WERI-Rb-1 (cell line): Measurements from ENCODE around the gene TAS1R2.
"Not testable (repeated sequence)": the region's sequence is repeated elsewhere in the genome, so short reads cannot be mapped to it uniquely, and the experiment has no call there.

Experiments
- DNase-seq: peaks from one replicate; pipeline ENCODE4 v3.0.0-alpha.2; 2020
- H3K27ac ChIP-seq: fragments of 250-450 bp; sonication (Bioruptor Pico); 2 replicates; pipeline ENCODE4 v1.5.1; 2020; ENCODE audit warnings: mild to moderate bottlenecking, moderate library complexity
- H3K27me3 ChIP-seq: fragments of 250-450 bp; sonication (Bioruptor Pico); 2 replicates; pipeline ENCODE4 v1.5.1; 2021; ENCODE audit warnings: mild to moderate bottlenecking, low read depth, moderate library complexity; ENCODE audit not compliant: insufficient read depth, severe bottlenecking
- H3K36me3 ChIP-seq: fragments of 250-450 bp; sonication (Bioruptor Pico); 2 replicates; pipeline ENCODE4 v1.5.1; 2020; ENCODE audit warnings: mild to moderate bottlenecking, moderate library complexity
- H3K4me3 ChIP-seq: 2 replicates; pipeline ENCODE4 v1.5.1; 2011; ENCODE audit warnings: low read depth, mild to moderate bottlenecking, control low read depth, low read length
- H3K9me3 ChIP-seq: fragments of 250-450 bp; sonication (Bioruptor Pico); 2 replicates; pipeline ENCODE4 v1.5.1; 2021; ENCODE audit warnings: mild to moderate bottlenecking, moderate library complexity; ENCODE audit not compliant: severe bottlenecking
- TF ChIP-seq, protein P1 (sequence below): IDR thresholded peaks from 2 replicates; pipeline ENCODE4 v1.5.1; 2011; ENCODE audit warnings: low read depth, mild to moderate bottlenecking, control low read depth, inconsistent platforms, low read length

Gene TAS1R2

GRCh38 chr1:18870957-18871356 lies 11.5 kb upstream of the TAS1R2 start:
- DNase-seq, result no peak
- Histone ChIP-seq H3K9me3 (no peaks in the 10 kb centered on the region), H3K27me3 (peaks cover 3% of the 10 kb centered on the region), H3K4me3 (no peak overlapping the region), H3K27ac (no peak overlapping the region), H3K36me3 (no peaks in the 10 kb centered on the region)
- TF ChIP-seq, protein P1, sequence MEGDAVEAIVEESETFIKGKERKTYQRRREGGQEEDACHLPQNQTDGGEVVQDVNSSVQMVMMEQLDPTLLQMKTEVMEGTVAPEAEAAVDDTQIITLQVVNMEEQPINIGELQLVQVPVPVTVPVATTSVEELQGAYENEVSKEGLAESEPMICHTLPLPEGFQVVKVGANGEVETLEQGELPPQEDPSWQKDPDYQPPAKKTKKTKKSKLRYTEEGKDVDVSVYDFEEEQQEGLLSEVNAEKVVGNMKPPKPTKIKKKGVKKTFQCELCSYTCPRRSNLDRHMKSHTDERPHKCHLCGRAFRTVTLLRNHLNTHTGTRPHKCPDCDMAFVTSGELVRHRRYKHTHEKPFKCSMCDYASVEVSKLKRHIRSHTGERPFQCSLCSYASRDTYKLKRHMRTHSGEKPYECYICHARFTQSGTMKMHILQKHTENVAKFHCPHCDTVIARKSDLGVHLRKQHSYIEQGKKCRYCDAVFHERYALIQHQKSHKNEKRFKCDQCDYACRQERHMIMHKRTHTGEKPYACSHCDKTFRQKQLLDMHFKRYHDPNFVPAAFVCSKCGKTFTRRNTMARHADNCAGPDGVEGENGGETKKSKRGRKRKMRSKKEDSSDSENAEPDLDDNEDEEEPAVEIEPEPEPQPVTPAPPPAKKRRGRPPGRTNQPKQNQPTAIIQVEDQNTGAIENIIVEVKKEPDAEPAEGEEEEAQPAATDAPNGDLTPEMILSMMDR, result no peak

DNA sequence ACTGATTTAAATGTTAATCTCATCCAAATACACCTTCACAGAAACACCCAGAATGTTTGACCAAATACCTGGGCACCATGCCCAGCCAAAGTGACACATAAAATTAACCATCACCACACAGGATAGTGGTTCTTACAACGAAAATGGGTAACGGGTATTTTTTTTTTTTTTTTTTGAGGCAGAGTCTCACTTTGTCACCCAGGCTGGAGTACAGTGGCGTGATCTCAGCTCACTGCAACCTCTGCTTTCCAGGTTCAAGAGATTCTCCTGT lies 11.1 kb upstream of the TAS1R2 start:
- not testable (repeated sequence) for H3K4me3 ChIP-seq, H3K27me3 ChIP-seq, H3K36me3 ChIP-seq, DNase-seq, H3K27ac ChIP-seq, H3K9me3 ChIP-seq

DNA sequence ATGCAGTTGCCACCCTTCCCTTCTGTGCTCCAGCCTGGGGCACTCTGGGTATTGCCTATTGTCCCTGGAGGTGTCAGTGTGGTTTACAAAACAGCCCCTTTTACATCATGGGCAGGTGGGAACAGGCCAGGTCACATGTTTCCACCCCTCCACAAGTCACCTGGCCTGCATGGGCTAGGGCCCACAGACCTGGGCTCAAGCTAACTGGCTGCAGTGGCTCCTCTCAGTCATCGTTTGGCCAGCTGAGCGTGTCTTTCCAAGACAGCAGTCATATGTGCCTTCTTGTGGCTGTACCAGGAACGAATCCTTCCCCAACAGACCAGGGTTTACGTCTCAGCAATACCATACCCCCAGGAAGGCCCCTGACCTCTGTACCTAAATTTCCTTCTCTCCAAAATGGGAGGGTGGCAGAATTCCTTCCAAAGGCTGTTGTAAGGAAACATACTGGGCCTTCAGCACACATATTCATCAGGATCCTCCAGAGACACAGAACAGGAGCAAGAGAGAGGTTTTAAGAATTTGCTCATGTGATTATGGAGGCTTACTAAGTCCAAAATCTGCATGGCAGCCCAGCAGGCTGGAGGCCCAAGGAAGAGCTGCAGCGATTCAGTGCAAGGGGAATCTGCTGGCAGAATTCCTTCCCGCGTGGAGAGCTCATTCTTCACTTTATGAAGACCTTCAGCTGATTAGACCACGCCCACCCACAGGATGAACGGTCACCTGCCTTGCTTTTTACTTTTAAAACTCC lies 10.6 kb upstream of the TAS1R2 start:
- no peaks in the 10 kb centered on the region for H3K36me3 ChIP-seq
- no peak overlapping the region for H3K4me3 ChIP-seq
- TF ChIP-seq, protein P1, result no peak
- H3K9me3 ChIP-seq, result no peaks in the 10 kb centered on the region
- no peak for DNase-seq
- no peak overlapping the region for H3K27ac ChIP-seq
- H3K27me3 ChIP-seq, result peaks cover 3% of the 10 kb centered on the region

GRCh38 chr1:18868801-18869424 lies 9.5 kb upstream of the TAS1R2 start:
- peaks cover 3% of the 10 kb centered on the region for H3K27me3 ChIP-seq
- no peak overlapping the region for H3K27ac ChIP-seq
- no peak for DNase-seq
- TF ChIP-seq, protein P1, result no peak
- no peaks in the 10 kb centered on the region for H3K36me3 ChIP-seq
- H3K9me3 ChIP-seq, result no peaks in the 10 kb centered on the region
- no peak overlapping the region for H3K4me3 ChIP-seq

DNA sequence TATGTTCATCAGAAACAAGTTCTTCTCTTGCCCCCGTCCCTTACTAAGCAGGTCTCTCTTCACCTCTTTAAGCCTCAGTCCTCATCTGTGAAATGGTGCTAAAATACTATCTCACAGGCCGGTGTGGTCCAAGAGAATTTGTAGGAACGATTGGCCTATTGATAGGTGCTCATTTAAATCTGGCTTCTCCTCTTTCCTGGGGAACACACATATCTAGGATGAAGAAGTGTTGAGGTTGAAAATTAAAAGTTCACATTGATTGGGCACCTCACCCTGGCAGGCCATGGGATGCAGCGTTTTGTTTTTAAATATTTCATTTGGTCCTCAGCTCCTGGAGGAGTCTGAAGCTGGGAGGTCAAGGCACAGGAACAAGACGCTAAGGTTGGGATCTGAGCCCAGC lies 8.9 kb upstream of the TAS1R2 start:
- DNase-seq, result no peak
- Histone ChIP-seq H3K27ac (no peak overlapping the region), H3K4me3 (no peak overlapping the region), H3K27me3 (peaks cover 3% of the 10 kb centered on the region), H3K36me3 (no peaks in the 10 kb centered on the region), H3K9me3 (no peaks in the 10 kb centered on the region)
- TF ChIP-seq, protein P1, result no peak

DNA sequence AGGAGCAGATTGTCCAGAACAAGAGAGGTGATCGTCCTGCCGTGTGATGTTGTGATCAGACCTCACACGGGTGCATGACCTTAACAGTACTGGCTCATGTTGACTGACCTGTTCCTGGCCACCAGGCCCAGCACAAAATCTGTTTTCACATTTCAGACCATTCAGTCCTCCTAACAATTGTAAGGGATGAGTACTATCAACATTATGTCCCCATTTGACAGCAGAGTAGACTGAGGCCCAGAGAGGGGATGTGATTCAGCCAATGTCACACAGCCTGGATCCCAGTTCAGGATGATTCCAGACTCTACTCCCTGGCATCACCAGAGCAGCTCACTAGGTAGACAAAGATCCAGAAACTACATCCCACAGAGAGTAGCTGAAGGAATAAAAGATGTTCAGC lies 7.4 kb upstream of the TAS1R2 start:
- H3K36me3 ChIP-seq, result no peaks in the 10 kb centered on the region
- no peak overlapping the region for H3K4me3 ChIP-seq
- DNase-seq, result no peak
- peaks cover 3% of the 10 kb centered on the region for H3K27me3 ChIP-seq
- TF ChIP-seq, protein P1, result no peak
- no peaks in the 10 kb centered on the region for H3K9me3 ChIP-seq
- no peak overlapping the region for H3K27ac ChIP-seq
